ENCODE measurements around the gene WDTC1.
"Not testable (repeated sequence)": the region's sequence is repeated elsewhere in the genome, so short reads cannot be mapped to it uniquely, and the experiment has no call there.

Gene WDTC1

GRCh38 chr1:27285274-27285660 lies 50.8 kb downstream of the WDTC1 start:
- H3K36me3 ChIP-seq (replicated peaks; ENCODE audit: insufficient read depth, low read length), result no peaks in the 10 kb centered on the region
- no peak for DNase-seq
- H3K4me2 ChIP-seq (ENCODE audit: low read depth, low read length), result no peak overlapping the region
- H3K9me3 ChIP-seq (replicated peaks; ENCODE audit: insufficient read depth, low read length), result no peaks in the 10 kb centered on the region
- no peak overlapping the region for H3K4me3 ChIP-seq (ENCODE audit: low read length)
- H2AFZ ChIP-seq (ENCODE audit: low read length), result no peak overlapping the region
- H3K79me2 ChIP-seq (ENCODE audit: low read length), result no peaks in the 10 kb centered on the region
- H3F3A ChIP-seq (ENCODE audit: insufficient read depth, low read length), result no peaks in the 10 kb centered on the region
- no peak for TF ChIP-seq EZH2 (optimal IDR thresholded peaks at IDR 0.05; ENCODE audit: low read depth, low read length)
- no peak for TF ChIP-seq EZH2phosphoT487 (IDR thresholded peaks at IDR 0.05; ENCODE audit: low read length)
- TF ChIP-seq, protein P1, sequence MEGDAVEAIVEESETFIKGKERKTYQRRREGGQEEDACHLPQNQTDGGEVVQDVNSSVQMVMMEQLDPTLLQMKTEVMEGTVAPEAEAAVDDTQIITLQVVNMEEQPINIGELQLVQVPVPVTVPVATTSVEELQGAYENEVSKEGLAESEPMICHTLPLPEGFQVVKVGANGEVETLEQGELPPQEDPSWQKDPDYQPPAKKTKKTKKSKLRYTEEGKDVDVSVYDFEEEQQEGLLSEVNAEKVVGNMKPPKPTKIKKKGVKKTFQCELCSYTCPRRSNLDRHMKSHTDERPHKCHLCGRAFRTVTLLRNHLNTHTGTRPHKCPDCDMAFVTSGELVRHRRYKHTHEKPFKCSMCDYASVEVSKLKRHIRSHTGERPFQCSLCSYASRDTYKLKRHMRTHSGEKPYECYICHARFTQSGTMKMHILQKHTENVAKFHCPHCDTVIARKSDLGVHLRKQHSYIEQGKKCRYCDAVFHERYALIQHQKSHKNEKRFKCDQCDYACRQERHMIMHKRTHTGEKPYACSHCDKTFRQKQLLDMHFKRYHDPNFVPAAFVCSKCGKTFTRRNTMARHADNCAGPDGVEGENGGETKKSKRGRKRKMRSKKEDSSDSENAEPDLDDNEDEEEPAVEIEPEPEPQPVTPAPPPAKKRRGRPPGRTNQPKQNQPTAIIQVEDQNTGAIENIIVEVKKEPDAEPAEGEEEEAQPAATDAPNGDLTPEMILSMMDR (IDR thresholded peaks at IDR 0.05; ENCODE audit: low read length), result no peak
- no peak overlapping the region for H3K27ac ChIP-seq (ENCODE audit: low read length)
- no peak overlapping the region for H3K9ac ChIP-seq (ENCODE audit: low read length)
- H4K20me1 ChIP-seq (ENCODE audit: insufficient read depth, low read length), result no peaks in the 10 kb centered on the region
- H3K4me1 ChIP-seq (ENCODE audit: low read length), result no peaks in the 10 kb centered on the region
- no peaks in the 10 kb centered on the region for H3K27me3 ChIP-seq (replicated peaks; ENCODE audit: insufficient read depth, low read length)
- no peaks in the 10 kb centered on the region for H3K9me2 ChIP-seq (replicated peaks; ENCODE audit: insufficient read depth, low read length)

DNA sequence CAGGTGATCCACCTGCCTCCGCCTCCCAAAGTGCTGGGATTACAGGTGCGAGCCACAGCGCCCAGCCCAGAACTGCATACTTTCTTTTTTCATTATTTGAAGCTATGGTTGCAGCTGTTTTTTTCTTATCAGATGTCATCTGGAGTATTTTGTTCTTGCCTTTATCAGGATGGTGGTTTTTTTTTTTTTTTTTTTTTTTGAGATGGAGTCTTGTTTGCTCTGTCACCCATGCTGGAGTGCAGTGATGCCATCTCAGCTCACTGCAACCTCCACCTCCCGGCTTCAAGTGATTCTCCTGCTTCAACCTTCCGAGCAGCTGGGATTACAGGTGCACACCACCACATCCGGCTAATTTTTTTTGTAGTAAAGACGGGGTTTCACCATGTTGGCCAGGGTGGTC lies 51.4 kb downstream of the WDTC1 start:
- H3K27ac ChIP-seq (ENCODE audit: low read length); H3K4me3 ChIP-seq (ENCODE audit: low read length); H3K9me3 ChIP-seq (replicated peaks; ENCODE audit: insufficient read depth, low read length); H3K4me1 ChIP-seq (ENCODE audit: low read length); H4K20me1 ChIP-seq (ENCODE audit: insufficient read depth, low read length); H3K27me3 ChIP-seq (replicated peaks; ENCODE audit: insufficient read depth, low read length); H2AFZ ChIP-seq (ENCODE audit: low read length); H3K4me2 ChIP-seq (ENCODE audit: low read depth, low read length); H3K79me2 ChIP-seq (ENCODE audit: low read length); DNase-seq; H3K9ac ChIP-seq (ENCODE audit: low read length); H3K9me2 ChIP-seq (replicated peaks; ENCODE audit: insufficient read depth, low read length); H3F3A ChIP-seq (ENCODE audit: insufficient read depth, low read length); H3K36me3 ChIP-seq (replicated peaks; ENCODE audit: insufficient read depth, low read length): not testable (repeated sequence)

GRCh38 chr1:27289125-27289524 lies 54.7 kb downstream of the WDTC1 start:
- not testable (repeated sequence) for H2AFZ ChIP-seq (ENCODE audit: low read length); H3K4me3 ChIP-seq (ENCODE audit: low read length); H3K4me1 ChIP-seq (ENCODE audit: low read length); H3K79me2 ChIP-seq (ENCODE audit: low read length); DNase-seq; H3K27me3 ChIP-seq (replicated peaks; ENCODE audit: insufficient read depth, low read length); H3K4me2 ChIP-seq (ENCODE audit: low read depth, low read length); H4K20me1 ChIP-seq (ENCODE audit: insufficient read depth, low read length); H3F3A ChIP-seq (ENCODE audit: insufficient read depth, low read length); H3K9me3 ChIP-seq (replicated peaks; ENCODE audit: insufficient read depth, low read length); H3K36me3 ChIP-seq (replicated peaks; ENCODE audit: insufficient read depth, low read length); H3K9me2 ChIP-seq (replicated peaks; ENCODE audit: insufficient read depth, low read length); H3K27ac ChIP-seq (ENCODE audit: low read length); H3K9ac ChIP-seq (ENCODE audit: low read length)

- Histone ChIP-seq H3K27ac (ENCODE audit: low read length) (no peak overlapping the region), H3K36me3 (replicated peaks; ENCODE audit: insufficient read depth, low read length) (no peaks in the 10 kb centered on the region), H4K20me1 (ENCODE audit: insufficient read depth, low read length) (no peaks in the 10 kb centered on the region), H3K4me1 (ENCODE audit: low read length) (no peaks in the 10 kb centered on the region), H3F3A (ENCODE audit: insufficient read depth, low read length) (no peaks in the 10 kb centered on the region), H3K9me3 (replicated peaks; ENCODE audit: insufficient read depth, low read length) (no peaks in the 10 kb centered on the region), H3K9ac (ENCODE audit: low read length) (no peak overlapping the region), H3K27me3 (replicated peaks; ENCODE audit: insufficient read depth, low read length) (no peaks in the 10 kb centered on the region), H3K4me3 (ENCODE audit: low read length) (no peak overlapping the region), H2AFZ (ENCODE audit: low read length) (no peak overlapping the region), H3K4me2 (ENCODE audit: low read depth, low read length) (no peak overlapping the region), H3K9me2 (replicated peaks; ENCODE audit: insufficient read depth, low read length) (no peaks in the 10 kb centered on the region), H3K79me2 (ENCODE audit: low read length) (no peaks in the 10 kb centered on the region)
- TF ChIP-seq EZH2phosphoT487 (IDR thresholded peaks at IDR 0.05; ENCODE audit: low read length) (no peak), EZH2 (optimal IDR thresholded peaks at IDR 0.05; ENCODE audit: low read depth, low read length) (no peak)
- TF ChIP-seq, protein P1 (IDR thresholded peaks at IDR 0.05; ENCODE audit: low read length), result no peak
- no peak for DNase-seq
Observed at GRCh38 chr1:27290581-27290980, 56.1 kb downstream of the WDTC1 start.

All from MM.1S (cell line).